ENCODE results near the gene MAP4K4. TPM values are rescaled to one million over a fixed set of nuclear protein-coding genes. Genes with fewer than 3 reads are reported as not detected.

Gene MAP4K4
- total RNA-seq, 1 donor from 2014 or later: 48.0 TPM

DNA sequence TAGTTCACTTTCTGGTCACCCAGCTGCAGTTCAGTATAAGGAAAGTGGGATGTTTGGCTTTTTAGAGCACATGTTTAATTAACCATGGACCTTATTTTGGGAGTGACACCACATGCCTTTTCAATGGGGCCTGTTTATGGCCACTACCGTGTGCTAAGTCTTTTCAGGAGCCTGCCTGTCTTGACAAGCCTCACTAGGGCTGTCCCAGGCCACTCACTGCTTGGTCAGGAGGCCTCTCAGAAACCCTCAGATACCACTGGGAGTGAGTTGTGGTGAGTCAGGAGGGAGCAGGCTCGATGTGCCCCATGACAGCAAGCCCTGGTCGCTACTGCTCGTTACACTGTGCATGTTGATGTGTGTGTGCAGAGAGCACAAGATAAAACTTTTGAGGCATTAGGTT, 123.0 kb downstream of the MAP4K4 start:
- peaks cover 2 to 4% of the 10 kb centered on the region in 2 donors for H3K36me3 ChIP-seq
- TF ChIP-seq CTCF (IDR thresholded peaks at IDR 0.05): no peak
- intact Hi-C loops (cut with DNase I): no loop called here
- H3K4me3 ChIP-seq: no peak overlapping the region
- H3K27ac ChIP-seq: no peak overlapping the region
- H3K9me3 ChIP-seq: no peaks in the 10 kb centered on the region
- no peaks in the 10 kb centered on the region for H3K27me3 ChIP-seq
- DNase-seq (ENCODE audit: low spot score in 2 of 2): no peak
- H3K4me1 ChIP-seq: peaks cover 0 to 15% of the 10 kb centered on the region in 2 donors

- Histone ChIP-seq H3K4me1 (peaks cover 0 to 8% of the 10 kb centered on the region in 2 donors), H3K27me3 (no peaks in the 10 kb centered on the region), H3K27ac (no peak overlapping the region), H3K4me3 (no peak overlapping the region), H3K36me3 (peaks cover 3 to 4% of the 10 kb centered on the region in 2 donors), H3K9me3 (no peaks in the 10 kb centered on the region)
- no peak for DNase-seq (ENCODE audit: low spot score in 2 of 2)
- intact Hi-C loops (cut with DNase I): no loop called here
- no peak for TF ChIP-seq CTCF (IDR thresholded peaks at IDR 0.05)
These were observed 123.7 kb downstream of the MAP4K4 start for GRCh38 chr2:101821059-101821805.

DNA sequence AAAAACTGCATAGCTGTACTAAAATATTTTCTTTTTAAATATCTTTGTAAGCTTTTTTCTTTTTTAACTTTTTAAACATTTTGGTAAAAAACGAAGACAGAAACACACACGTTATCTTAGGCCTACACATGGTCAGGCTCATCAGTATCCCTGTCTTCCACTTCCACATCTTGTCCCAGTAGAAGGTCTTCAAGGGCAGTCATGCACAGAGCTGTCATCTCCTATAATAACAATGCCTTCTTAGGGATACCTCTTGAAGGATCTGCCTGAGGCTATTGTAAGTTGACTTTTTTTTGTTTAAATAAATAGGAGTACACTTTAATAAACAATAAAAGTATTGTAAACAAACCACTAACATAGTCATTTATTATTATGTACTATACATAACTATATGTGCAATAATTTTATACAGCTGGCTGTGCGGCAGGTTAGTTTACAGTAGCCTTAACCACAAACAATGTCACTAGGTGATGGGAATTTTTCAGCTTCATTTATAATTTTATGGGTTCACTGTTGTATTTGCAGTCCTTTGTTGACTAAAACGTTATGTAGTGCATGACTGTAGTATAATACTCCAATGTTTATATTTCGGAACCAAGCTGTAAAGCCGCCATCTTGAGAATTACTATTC, 124.4 kb downstream of the MAP4K4 start:
- no peak for DNase-seq (ENCODE audit: low spot score in 2 of 2)
- H3K9me3 ChIP-seq: no peaks in the 10 kb centered on the region
- no peaks in the 10 kb centered on the region for H3K27me3 ChIP-seq
- peaks cover 3 to 4% of the 10 kb centered on the region in 2 donors for H3K36me3 ChIP-seq
- no peak for TF ChIP-seq CTCF (IDR thresholded peaks at IDR 0.05)
- H3K4me1 ChIP-seq: peaks cover 0 to 11% of the 10 kb centered on the region in 2 donors
- H3K4me3 ChIP-seq: no peak overlapping the region
- no peak overlapping the region for H3K27ac ChIP-seq
- intact Hi-C loops (cut with DNase I): no loop called here

DNA sequence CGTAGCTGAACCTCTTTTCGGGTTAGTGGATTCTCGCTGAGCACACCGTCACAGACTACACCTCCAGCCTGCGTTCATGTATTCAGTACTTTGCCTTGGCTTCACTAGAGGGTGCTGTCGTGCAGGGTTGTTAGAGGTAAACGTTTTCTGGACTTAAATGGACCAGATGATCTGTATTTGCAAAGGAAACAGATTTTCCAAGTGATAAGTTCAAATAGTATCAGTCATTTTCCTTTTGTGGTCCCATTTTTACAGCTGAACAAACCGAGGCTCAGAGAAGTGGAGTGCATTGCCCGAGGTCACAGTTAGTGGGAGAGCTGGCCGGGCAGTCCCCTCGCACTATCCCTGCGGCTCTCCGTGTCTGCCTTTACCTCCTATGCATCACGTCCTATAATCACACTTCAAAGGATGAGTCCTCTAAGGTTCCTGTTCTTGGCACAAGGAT, 125.9 kb downstream of the MAP4K4 start:
- no peaks in the 10 kb centered on the region for H3K27me3 ChIP-seq
- DNase-seq (ENCODE audit: low spot score in 2 of 2): peak in 1 of 2 donors; percentile 72
- no peak overlapping the region for H3K4me3 ChIP-seq
- peaks cover 3 to 4% of the 10 kb centered on the region in 2 donors for H3K36me3 ChIP-seq
- TF ChIP-seq CTCF (IDR thresholded peaks at IDR 0.05): peak; percentile 22 to 69 (median 53)
- H3K4me1 ChIP-seq: peaks cover 0 to 17% of the 10 kb centered on the region in 2 donors
- no peak overlapping the region for H3K27ac ChIP-seq
- intact Hi-C loops (cut with DNase I): no loop called here
- H3K9me3 ChIP-seq: no peaks in the 10 kb centered on the region

DNA sequence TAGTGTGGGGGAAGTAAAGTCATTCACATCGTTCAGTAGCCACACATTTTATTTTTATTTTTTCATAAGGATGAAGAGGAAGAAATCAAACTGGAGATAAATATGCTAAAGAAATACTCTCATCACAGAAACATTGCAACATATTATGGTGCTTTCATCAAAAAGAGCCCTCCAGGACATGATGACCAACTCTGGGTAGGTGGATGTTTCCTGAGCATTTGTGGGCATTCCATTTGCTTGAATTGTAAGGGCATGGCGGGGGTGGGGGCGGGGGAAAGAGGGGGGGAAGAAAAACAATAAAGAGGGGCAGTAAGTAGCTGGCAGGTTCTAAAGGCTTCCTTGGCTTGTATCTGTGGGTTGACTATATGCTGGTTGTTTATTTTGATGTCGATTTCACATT, 126.4 kb downstream of the MAP4K4 start:
- Histone ChIP-seq H3K36me3 (peaks cover 3 to 4% of the 10 kb centered on the region in 2 donors), H3K4me3 (no peak overlapping the region), H3K27me3 (no peaks in the 10 kb centered on the region), H3K27ac (no peak overlapping the region), H3K4me1 (peaks cover 0 to 18% of the 10 kb centered on the region in 2 donors), H3K9me3 (no peaks in the 10 kb centered on the region)
- intact Hi-C loops (cut with DNase I): no loop called here
- no peak for DNase-seq (ENCODE audit: low spot score in 2 of 2)
- TF ChIP-seq CTCF (IDR thresholded peaks at IDR 0.05): no peak
